Measurements from ENCODE around the gene CENPP.

The CENPP gene

DNA sequence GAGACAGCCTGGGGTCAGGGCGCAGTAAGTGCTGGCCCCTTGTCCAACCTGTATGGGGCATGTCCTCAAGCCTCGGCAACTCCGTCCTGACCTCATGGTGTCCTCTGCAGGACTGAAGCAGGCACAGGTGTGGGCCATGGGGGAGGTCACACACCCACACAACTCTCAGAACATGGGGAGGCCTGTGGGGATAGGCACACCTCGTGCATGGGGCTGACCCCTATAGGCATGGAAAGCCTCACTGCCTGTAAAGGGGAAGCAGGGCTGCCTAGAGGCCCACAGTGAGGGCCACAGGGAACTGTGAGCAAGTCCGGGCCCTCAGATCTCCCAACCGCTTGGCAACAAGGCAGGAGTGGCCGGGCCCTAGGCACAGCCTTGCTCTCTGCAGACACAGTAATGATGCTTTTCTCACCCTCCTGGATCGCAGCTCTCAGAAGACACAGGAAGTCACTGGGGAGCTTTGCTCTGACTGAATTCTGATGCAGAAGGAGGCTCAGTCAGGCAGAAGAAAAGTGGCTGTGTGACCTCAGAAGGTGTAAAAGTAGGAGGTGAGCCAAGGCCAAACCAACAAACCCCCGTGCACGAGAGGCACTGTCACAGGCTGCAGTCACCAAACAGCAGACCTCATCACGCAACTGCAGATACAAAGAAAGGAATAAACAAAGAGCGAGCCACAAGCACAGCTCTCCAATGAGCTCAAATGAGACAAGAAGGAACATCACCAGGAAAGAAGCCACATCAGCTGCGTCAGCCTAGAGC is 338.8 kb downstream of the CENPP start:
- no peak for DNase-seq

DNA sequence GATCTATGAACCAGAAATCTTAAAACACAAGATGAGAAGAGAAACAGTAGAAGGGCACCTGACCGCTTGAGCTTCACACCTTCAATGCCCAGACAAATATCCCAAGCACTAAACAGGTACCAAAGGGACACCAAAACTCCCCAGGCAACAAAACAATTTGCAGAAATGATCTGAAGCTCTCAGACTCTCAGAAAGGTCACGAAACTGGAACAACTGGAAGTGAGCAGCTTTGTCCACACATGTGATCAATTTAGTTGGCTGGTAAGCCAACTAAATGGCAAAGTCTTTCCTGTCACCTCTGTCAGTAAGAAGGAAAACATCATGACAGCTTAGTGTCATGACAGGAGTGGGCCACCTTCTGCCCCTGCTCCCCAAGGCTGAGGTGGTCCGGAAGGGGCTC is 340.1 kb downstream of the CENPP start:
- no peak for DNase-seq

DNA sequence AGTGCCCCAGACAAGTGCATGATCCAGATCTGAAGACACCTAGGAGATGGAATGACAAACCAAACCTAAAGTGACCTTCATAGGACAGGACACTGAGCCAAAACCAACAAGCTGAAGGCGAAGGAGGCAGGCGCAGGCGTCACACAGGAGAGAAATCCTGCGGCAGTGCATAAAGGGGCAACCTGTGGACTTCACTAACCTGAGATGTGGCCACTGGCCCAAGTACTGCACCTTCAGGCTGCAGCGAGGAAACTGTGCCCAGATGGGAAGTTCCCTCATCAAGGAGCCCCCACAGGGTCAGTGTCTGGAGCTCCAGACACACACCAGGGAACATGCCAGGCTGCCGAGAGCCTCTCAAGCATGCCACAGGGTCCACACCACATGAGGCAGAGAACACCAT is 340.5 kb downstream of the CENPP start:
- DNase-seq: no peak

DNA sequence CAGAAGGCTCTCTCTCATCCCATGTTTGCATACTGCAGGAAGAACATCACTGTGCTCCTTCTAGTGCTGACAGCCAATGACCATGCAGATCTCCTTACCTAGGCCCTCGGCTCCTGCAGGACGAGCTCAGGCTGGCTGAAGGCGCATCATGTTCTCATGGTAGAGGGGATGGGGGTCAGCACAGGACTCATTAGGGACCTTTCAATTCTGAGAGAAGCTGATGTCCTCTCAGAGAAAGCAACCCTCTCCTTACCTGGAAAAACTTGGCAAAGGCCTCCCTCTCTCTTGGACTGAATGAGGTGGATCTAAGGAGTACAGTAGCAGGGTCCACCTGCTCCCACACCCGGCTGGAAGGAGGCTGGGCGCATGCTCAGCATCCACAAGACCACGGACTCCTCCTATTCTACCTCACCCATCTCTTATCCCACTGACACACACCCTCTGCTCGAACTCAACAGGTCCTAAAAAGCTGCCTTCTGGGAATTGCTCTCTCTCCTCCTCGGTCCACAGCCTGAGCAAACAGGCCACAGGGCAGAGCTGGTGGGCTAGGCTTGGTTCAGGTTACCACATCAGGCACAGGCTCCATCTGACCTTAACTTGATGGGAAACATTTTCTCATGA is 341.3 kb downstream of the CENPP start:
- DNase-seq: no peak

DNA sequence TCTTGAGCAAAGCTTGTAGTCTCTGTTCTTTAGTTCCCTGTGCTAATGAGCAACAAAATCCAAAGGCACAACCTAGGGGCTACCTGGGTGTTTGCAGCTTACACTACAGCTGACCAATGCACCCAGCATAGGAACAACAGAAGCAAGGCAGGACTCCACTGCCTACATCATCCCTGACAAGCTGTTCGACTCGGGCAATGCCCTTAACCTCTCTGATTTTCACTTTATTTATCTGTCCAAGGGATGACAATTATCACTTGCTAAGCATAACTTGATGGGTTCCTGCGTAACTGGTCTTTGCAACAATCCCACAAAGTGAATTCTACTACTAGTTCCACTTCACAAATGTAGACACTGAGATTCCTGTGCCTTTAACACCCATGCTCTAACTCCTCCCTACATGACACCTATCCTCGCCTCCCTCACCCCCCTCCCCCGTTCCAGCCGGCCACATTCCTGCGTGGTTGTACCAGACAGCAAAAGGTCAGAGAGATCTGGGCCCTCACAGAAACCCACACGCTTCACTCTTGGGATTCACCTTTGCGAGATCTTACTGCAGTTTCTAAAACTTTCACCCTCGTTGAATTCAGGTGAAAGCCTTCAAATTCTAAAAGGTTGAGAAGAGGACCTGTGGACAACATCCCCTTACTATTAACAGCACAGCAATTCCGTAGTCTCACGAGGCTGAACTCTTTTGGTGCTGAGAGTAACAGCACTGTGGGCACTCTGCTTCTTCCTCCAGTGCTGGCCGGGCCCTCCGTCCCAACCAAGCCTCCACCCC is 343.2 kb downstream of the CENPP start:
- no peak for DNase-seq

DNA sequence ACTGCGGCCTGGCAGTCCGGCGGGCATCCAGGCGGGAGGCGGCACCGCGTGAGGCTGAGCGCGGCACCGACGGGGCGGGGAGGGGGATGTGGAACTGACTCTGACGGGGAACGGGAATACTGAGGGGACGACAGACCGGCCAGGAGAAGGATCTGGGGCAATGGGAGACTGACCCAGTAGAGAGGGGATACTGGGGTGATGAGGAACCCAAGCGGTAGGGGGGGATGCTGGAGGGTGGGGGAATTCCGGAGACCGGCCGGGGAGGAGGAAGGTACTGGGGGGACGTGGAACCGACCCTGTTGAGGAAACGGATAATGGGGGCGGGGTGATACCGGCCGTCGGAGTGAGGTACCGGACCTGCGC is 343.8 kb downstream of the CENPP start:
- DNase-seq: peak; percentile 50
